Embryonic facial prominence (tissue), 1 donor: ENCODE results near the gene ABCA2.

Experiments used
- DNase-seq: peaks from one replicate; pipeline ENCODE4 v3.0.0-alpha.2; 2016; ENCODE audit errors: extremely low spot score

ABCA2 gene

GRCh38 chr9:137027369-137028262 is at the start of gene ABCA2:
TSS of gene ABCA2 (minus strand) at chr9:137028237. CDS start at chr9:137028140, 97 bp downstream.
- DNase-seq = no peak

GRCh38 chr9:137077010-137077747 is 49.1 kb upstream of the ABCA2 start, which contains the start of gene UAP1L1:
TSS of gene UAP1L1 (plus strand) at chr9:137077517. CDS start at chr9:137077533, 16 bp downstream.
- no peak for DNase-seq

GRCh38 chr9:137076636-137077009 is 48.6 kb upstream of the ABCA2 start:
- no peak for DNase-seq

- no peak for DNase-seq
These were observed 47.3 kb upstream of the ABCA2 start for GRCh38 chr9:137075275-137075775.

- no peak for DNase-seq
These were observed 46.7 kb upstream of the ABCA2 start for GRCh38 chr9:137074657-137075274.

- no peak for DNase-seq
These were observed 46.0 kb upstream of the ABCA2 start for GRCh38 chr9:137073992-137074399.

GRCh38 chr9:137071282-137071681 is 43.2 kb upstream of the ABCA2 start:
- DNase-seq = no peak

- no peak for DNase-seq
These were observed 42.9 kb upstream of the ABCA2 start for GRCh38 chr9:137070906-137071275.

- DNase-seq = peak; percentile 62
These were observed 42.3 kb upstream of the ABCA2 start, which contains the start of gene SAPCD2 for GRCh38 chr9:137070201-137070905. TSS of gene SAPCD2 (minus strand) at chr9:137070557. CDS start at chr9:137070460, 97 bp downstream.

- DNase-seq = no peak
These were observed 41.6 kb upstream of the ABCA2 start for GRCh38 chr9:137069508-137070091.

- no peak for DNase-seq
These were observed 40.8 kb upstream of the ABCA2 start for GRCh38 chr9:137068539-137069507.

GRCh38 chr9:137067860-137068538 is 40.0 kb upstream of the ABCA2 start:
- DNase-seq = no peak

- DNase-seq = no peak
These were observed 38.2 kb upstream of the ABCA2 start for GRCh38 chr9:137066096-137066861.

GRCh38 chr9:137065336-137065967 is 37.4 kb upstream of the ABCA2 start:
- DNase-seq = no peak

- no peak for DNase-seq
These were observed 36.8 kb upstream of the ABCA2 start for GRCh38 chr9:137064880-137065164.

- DNase-seq = no peak
These were observed 36.2 kb upstream of the ABCA2 start for GRCh38 chr9:137064027-137064879.

GRCh38 chr9:137063311-137064026 is 35.4 kb upstream of the ABCA2 start:
- no peak for DNase-seq
